Measurements from ENCODE around the gene SYNE2.
"Not testable (repeated sequence)": the region's sequence is repeated elsewhere in the genome, so short reads cannot be mapped to it uniquely, and the experiment has no call there.

The SYNE2 gene

GRCh38 chr14:64197996-64198395, 345.2 kb downstream of the SYNE2 start:
- no peak for DNase-seq

GRCh38 chr14:64198486-64198885, 345.7 kb downstream of the SYNE2 start:
- DNase-seq = no peak

GRCh38 chr14:64200170-64200569, 347.4 kb downstream of the SYNE2 start:
- DNase-seq = no peak

- no peak for DNase-seq
Measured at GRCh38 chr14:64201296-64201695, 348.5 kb downstream of the SYNE2 start.

- no peak for DNase-seq
Measured at GRCh38 chr14:64201921-64202545, 349.2 kb downstream of the SYNE2 start.

- no peak for DNase-seq
Measured at GRCh38 chr14:64202716-64203115, 349.9 kb downstream of the SYNE2 start.

- DNase-seq = no peak
Measured at GRCh38 chr14:64203366-64204006, 350.7 kb downstream of the SYNE2 start.

- no peak for DNase-seq
Measured at GRCh38 chr14:64208261-64208660, 355.5 kb downstream of the SYNE2 start.

- DNase-seq = no peak
Measured at GRCh38 chr14:64208981-64209380, 356.2 kb downstream of the SYNE2 start.

- DNase-seq = no peak
Measured at GRCh38 chr14:64209444-64210131, 356.8 kb downstream of the SYNE2 start.

GRCh38 chr14:64210216-64210615, 357.4 kb downstream of the SYNE2 start:
- no peak for DNase-seq

GRCh38 chr14:64210912-64211311, 358.1 kb downstream of the SYNE2 start:
- DNase-seq = not testable (repeated sequence)

GRCh38 chr14:64212666-64213065, 359.9 kb downstream of the SYNE2 start:
- DNase-seq = no peak

- DNase-seq = no peak
Measured at GRCh38 chr14:64213086-64213485, 360.3 kb downstream of the SYNE2 start.

- DNase-seq = no peak
Measured at GRCh38 chr14:64213853-64214570, 361.2 kb downstream of the SYNE2 start.

GRCh38 chr14:64215274-64215673, 362.5 kb downstream of the SYNE2 start:
- no peak for DNase-seq

- DNase-seq = no peak
Measured at GRCh38 chr14:64215978-64216377, 363.2 kb downstream of the SYNE2 start.

GRCh38 chr14:64217308-64217707, 364.5 kb downstream of the SYNE2 start:
- DNase-seq = no peak

- DNase-seq = no peak
Measured at GRCh38 chr14:64217834-64218233, 365.0 kb downstream of the SYNE2 start.

GRCh38 chr14:64218344-64219240, 365.8 kb downstream of the SYNE2 start:
- DNase-seq = no peak

GRCh38 chr14:64220056-64220455, 367.3 kb downstream of the SYNE2 start:
- DNase-seq = no peak

GRCh38 chr14:64220466-64220865, 367.7 kb downstream of the SYNE2 start:
- no peak for DNase-seq
